ENCODE results near the gene TMA7.
A peak's percentile ranks its signal among the peaks of the same experiment; 100 is the strongest.
"Not testable (repeated sequence)": the region's sequence is repeated elsewhere in the genome, so short reads cannot be mapped to it uniquely, and the experiment has no call there.

Gene TMA7

DNA sequence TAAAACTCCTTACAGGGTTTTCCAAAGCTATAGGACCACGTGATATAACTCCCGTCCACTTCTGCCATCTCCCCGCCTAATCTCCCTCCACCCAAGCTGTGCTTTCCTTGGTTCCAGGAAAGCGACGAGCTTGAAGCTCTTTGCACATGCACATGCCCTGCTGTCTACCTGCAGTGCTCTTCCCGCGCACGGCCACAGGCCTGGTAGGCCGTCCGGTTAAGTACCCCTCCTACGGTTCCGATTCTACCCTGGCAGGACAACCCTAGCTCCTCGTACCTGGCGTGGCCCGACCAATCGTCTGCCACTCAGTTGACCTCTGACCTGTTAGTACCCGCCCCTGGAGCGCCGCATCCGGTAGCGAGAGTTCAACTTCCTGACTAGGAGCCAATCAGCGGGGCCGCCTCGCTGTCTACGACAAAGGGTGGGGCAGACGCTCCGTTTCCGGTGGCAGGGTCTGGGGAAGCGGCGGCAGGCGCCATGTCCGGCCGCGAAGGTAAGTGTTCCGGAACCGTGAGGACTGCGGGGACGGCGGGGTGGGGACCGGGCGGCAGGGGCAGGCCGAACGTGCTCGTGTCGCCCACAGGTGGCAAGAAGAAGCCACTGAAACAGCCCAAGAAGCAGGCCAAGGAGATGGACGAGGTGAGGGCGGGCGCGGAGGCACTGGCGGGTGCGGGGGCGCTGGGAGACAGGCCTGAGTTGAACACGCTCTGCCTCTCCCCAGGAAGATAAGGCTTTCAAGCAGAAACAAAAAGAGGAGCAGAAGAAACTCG, at the start of gene TMA7, which contains the start of gene CCDC51:
Gene TMA7 (plus strand): TSS at position 438 of the 770 bp plus-strand sequence. CDS start 40 bp downstream, at position 478.
Gene CCDC51 (minus strand): TSS at position 300 of the 770 bp plus-strand sequence. CDS start 4,991 bp downstream, outside the sequence.
- peak; percentile 94 for DNase-seq

DNA sequence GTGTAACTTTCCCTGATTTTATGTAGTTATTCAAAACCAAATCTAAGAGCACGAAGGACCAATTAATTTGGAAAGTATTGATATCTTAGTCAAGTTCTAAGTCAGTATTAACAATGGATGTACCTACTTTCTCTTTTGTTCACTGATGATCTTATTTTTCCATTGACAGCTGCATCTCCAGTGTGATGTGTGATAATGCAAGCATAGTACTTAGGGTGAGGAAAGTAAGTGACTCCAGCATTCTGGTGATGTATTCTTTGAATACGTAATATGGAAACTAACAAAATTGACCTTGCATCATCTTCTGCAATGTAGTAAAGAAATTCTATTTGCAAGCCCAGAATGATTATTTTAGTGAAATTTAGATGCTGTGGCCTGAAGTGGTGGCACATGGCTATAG, 45.7 kb upstream of the TMA7 start:
- no peak for DNase-seq

DNA sequence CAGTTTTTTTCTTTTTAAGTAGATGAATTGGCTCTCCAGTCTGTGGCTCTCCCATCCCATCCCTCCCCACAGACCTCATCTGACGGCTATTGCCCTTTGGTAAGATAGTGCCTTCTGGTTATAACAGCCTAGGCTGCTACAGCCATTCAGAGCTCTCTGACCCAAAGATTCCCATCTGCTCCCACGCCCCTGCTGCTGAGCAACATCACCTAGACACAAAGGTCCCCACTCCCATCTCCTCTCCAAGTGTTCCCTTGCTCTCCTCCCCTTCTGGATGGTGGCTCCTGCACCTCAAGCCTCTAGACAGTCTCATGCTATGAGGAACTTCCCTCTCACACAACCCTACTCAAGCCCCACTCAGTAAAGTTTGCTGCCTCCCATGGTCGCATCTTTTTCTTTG, 44.3 kb upstream of the TMA7 start:
- DNase-seq: no peak

DNA sequence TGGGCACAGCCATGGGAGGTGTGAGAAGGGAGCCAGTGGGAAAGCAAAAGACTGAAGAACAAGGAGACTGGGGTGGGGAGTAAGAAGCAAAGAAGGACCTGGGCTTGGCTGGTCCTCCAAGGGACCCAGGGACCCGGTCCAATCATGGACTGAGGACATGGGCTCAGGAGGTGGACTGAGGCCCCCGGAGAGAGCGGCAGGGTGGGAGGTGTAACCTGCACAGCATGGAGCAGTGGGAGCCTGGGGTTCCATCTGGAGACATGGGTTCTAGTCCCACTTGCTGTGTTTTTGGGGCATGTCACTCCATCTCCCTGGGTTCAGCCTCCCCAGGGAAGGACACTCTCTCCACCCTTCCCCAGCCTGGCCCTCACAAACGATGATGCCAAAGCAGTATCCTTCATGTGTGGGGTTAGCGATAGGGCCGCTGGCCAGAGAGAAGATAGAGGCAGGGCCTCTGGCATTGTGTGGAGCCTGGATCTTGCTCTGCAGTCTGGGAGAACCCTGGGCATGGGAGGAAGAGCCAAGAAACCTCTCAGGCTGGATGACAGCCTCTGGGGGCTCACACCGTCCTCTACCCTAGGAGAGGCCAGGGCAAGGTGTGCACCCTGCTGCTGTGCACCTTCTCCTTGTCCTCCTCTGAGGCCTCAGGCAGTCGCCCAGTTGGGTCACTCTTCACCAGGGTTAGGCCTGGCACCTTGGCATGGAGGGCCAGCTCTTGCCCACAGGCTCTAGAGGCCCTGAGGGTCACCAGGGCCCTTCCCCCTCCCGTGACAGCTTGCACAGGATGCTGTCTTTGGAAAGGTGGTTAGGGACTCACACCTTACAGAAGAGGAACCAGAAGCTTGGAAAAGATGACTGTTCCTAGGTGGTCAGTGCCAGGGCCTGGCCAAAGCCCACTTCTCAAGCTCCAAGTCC, 42.0 kb upstream of the TMA7 start:
- DNase-seq: no peak

DNA sequence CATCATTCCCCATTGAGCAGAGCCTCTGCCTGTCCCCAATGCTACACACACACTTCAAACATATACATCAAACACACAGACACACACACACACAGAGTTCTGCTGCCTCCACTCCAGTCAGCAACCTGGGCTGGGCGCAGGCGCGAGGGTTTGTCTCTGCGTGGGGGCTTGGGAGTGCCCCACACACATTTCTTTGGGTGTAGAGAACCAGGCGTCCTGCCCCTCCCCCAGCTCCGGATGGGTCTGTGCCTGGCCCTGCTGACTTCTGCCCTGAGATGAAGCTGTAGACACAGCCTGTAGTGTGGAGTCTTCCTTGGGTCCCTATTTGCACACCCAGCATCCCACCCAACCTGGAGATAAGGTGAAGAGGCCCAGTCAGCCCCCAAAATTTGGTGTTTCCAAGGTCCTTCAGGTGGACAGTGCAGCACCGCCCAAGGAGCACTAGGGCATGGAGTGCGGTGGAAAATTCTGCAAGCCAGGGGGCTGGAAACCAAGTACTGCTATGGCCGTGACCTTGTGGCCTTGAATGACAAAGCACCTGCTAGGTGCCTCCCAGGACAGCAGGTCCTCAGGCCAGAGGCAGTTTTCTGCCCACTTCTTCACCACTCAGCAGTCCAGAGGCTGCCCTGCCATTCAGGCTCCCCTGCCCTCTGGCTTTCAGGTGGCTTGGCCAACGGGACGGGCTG, 41.2 kb upstream of the TMA7 start:
- DNase-seq: no peak

DNA sequence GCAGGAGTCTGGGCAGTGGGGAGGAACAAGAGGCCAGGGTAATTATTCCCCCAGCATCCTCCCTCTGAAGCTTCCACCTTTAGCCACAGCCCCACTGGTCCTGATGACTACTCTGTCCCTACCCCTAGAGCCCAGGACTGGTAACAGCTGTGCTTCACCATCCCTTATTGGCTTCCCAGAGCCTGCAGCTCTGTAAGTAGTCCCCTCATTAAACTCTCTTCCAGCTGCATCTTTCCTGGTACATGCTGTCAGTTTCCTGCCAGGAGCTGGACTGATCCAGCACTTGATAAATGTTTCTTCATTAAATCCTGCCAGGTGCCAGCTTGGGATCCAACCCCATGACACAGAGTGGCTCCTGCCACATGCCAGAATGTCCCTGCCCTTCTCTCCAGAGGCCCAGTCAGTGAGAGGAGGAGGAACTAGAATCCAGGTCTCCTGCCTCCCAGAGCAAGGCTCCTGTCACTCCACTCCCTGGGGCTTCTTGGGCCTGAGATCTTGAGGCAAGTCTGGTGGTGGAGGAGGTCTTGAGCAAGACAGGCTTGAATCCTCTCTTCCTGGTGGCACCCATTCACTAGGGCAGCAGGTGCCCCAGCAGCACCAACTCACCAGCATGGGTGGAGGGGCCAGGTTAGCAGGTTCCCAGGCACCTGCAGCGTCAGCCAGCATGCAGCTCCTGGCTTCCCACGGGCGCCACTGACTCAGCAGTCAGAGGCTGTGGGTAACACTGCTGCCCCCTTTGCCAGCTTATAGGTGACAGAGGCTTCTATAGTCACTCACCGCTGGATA, 40.5 kb upstream of the TMA7 start:
- no peak for DNase-seq

DNA sequence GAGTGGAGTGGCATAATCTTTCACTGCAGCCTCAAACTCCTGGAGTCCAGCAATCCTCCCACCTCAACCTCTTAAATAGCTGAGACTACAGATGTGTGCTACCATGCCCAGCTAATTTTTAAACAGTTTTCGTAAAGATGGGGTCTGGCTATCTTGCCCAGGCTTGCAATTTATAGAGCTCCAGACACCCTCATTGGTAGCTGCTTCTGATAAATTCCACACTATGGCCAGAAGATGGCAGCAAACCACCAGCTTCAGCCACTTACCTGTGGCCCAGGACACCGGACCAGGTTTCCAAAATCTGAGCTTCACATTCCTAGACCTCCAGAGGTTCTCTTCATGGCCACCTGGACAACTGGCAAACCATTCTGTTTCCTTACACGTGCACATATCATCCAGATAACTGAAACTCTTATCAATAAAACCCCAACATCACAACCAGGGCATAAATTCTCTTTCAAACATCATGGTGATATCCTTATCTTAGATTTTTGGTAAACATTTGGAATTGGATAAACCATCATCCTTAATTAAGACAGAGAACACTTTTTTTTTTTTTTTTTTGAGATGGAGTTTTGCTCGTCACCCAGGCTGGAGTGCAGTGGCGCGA, 39.1 kb upstream of the TMA7 start:
- DNase-seq: peak; percentile 39

DNA sequence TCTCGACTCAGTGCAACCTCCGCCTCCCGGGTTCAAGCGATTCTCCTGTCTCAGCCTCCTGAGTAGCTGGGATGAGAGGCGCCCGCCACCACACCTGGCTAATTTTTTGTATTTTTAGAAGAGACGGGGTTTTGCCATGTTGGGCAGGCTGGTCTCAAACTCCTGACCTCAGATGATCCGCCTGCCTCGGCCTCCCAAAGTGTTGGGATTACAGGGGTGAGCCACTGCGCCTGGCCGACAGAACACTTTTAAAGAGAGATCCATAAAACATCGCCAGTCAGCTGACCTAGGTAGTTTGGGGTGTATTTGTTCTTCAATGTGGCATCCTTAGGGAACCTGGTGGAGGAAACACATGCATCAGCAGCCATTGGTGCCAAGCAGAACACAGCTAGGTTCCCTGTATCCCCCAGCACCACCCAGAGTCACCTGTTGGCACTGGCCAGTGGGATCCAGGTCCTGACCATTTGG, 38.6 kb upstream of the TMA7 start:
- not testable (repeated sequence) for DNase-seq

DNA sequence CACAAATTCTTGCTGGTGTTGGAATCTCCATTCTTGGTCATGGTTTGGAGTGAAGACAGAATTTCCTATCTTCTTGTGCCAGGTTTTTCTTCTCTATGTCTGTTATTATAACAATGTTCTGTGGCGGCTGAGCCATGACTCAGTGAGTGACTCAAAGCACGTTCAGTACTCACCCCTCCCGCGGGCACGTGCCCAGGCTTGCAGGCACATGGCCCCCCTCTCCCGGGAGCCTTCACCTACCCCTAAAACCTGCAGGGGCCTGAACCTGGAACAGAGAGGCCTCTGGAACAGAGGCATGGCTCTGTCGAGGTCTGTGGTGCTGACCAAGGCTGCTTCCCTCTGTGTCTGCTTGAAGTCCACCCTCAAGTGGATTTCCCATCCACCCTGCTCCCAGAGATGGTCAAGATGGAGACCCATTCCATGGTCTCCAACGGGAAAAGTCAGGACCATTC, 37.8 kb upstream of the TMA7 start:
- no peak for DNase-seq

DNA sequence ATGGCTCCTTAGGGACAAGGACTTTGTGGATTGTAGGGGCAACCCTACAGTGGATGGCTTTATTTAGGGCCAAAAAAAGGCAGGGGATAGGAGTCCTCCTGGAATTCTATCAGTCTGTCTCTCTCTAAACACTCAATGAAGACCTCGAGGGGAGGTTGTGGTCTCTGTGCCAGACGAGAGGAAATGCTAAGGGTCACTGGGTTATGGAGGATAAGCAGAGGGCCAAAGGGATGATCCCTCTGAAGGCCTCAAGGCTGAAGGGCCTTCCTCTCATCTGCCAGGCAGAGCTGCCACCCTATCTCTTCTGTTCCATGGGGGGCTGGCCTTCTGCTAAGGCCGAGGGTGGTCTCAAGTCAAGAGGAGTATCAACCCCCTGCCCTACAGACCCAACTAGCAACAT, 37.1 kb upstream of the TMA7 start:
- no peak for DNase-seq

DNA sequence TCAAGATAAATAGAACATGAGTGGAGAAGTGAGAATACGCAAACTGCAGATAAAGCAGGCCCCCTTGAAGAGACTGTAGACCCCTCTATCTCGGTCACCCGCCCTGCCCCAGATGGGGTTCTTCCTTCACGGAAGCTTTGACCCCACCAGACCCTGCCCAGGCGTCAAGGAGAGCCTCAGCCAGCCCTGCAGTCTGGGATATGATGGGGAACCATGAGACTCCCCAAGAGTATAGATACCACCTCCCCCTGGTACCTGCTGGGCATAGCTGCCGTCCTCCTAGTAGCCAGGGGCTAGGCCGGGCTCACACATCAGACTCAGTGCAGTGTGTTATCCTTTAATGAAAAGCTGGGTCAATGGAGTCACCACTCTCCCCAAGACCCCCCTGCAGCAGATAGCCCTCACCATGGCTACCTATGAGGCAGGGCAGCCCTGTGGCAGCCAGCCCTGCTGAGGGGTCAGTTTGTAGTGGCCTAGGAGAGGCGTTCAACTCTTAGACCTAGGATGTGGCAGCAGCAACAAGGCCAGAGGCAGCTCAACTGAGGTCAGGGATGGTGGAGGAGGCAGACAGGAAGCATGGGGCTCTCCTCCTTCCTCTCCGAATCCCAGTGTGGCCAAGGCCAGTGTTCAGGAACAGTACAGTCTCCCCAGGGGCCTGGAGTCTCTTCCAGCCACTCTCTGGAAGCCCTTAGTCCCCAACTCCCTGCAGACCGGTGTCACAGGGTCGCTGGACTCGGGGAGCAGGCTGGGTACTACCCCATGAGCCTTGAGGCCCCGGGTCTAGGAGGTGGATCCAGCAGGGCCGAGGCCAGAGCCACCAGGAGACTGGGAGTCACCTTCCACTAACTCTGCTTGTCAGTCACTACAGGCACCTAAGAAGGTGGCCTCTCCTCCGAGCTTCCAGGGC, 36.3 kb upstream of the TMA7 start:
- no peak for DNase-seq

DNA sequence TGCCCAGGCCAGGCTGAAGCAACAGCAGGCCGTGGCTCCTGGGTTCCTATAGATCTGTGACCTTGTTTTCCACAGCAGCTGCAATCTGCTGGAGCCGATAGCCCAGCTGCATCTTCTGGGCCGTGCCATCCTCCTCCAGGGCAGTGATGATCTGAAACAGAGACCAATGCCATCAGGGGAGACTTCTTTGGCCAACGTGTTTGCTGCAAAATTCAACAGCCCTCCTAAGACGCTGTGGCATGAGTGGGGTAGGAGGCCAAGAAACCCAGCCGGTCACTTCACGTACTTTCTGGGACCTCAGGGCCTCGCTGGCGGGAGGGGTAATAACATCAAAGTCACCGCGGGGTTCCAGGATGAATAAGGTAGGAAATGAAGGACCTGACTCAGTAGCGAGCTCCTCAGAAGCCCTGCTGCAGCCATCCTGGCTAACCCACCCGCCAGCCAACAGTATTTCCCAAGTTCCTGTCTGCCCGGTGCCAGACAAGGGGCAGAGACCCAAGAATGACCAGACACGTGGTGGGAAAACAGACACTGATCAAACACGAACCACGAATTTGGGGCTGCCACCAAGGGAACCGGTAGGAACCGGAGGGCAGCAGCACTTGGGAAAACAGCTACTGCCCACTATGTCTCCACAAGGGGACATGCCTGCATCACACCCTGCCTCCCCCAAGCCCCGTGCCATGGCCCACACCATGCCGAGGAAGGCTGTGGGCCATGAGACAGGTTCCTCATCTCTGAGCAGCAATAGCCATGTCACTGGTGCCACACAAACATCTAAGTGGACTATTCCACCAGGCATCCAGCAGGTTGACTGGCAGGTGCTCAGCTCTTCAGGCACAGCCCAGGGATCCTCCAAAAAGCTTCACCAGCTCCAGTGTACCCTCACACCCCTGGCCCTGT, 35.4 kb upstream of the TMA7 start:
- DNase-seq: no peak

DNA sequence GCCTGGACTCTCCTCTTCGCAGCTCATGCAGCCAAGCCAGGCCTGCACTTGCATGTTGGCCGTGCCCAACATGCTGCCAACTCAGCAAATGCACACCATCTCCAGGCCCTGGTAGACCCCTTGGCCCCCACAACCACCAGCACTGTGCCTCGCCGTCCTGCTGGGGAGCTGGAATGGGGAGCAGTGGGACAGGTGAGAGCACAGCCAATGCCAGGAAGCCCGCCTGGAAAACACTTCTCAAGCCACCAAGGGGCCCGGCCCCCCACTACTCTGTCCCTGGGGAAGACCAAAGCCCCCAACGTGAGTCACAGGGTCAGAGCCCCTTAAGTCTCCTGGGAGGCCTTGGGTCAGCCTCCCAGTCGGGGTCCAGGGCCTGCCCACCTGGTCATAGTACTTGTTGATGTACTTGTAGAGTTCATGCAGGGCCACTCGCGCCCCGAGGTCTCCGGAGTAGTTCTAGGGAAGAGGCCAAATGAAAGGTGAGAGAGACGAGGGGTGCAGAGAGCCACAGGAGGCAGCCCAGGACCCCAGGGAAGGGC, 34.6 kb upstream of the TMA7 start:
- no peak for DNase-seq

DNA sequence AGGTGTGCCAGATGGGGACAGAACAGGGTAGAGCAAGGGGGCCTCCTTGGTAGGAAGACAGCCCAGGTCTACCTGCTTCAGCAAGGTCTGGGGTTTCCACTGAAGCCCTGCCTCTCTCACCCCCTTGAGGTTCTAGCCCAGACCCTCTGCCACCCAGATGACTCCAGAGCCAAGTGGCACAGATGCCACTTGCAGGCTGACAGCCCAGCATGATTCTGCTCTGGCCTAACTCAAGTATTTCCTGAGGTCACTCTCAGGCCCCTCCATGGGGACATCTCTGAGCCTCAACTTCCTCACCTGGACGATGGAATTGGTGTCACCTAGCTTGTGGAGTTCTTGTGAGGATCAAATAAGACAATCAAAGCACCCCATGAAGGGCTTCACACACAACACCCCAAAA, 34.1 kb upstream of the TMA7 start:
- DNase-seq: no peak

DNA sequence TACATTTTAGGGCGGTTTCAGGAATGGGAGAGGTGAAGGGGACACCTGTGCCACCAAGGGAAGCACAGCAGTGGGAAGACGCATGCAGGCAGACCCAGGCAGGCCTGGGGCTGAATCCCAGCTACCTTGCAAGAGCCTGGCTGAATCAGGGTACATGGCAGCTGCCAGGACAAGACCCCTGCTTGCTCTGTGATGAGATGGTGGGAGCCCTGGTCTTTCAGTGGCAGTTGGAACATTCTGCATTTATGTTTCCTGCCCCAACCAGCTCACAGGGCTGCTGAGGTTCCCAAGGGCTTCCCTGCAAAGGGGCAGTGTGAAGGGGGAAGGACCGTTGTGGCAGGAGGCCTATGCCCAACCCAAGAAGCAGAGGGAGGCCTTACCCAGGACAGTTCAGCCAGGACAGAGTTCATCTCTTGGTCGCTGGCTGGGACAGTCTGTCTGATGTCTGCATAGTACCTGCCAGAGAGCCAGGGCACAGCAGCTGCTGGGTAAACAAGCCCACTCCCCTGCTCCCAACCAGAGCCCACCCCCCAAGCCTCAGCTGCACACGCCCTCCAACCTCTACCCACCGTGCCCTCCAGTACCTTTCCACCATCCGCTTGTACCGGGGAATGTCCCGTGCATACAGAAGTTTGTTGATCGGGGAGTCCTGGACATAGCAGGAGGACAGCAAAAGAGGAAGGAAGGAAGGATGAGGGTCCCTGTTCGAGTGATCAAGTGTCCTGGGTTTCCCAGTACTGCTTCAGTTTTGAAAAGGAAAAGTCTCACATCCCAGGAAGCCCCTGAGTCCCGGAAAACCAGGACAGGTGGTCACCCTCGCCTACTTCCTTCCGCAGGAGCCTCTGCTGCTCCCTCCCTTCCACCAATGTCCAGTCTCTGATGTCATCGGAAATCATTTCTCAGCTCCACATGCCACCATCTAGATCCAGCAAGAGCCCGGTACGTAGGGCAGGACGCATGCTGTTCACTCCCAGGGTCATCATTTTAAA, 33.3 kb upstream of the TMA7 start:
- DNase-seq: no peak

DNA sequence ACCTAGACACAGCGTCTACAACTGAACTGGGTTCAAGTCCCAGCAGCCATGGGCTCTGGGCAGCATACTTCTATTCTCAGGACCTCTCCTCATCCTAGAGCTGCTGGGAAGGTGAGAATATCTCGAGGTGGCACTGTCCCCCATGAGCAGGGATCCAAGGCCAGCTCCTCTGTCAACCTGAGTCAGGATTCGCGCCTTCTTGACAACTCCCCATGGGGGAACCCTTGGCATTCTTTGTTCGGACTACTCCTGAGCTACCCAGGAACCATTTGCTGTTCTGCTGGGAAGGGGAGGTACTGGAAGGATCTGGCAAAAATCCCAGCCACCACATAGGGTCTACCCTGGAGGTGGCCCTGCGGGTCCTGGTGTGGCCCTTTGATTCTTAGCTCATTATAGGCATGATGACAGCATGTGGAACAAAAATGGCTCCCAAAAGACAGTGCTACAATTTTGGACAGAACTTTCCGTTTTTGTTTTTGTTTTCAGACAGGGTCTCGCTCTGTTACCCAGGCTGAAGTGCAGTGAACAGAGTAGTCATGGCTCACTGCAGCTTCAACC, 32.4 kb upstream of the TMA7 start:
- no peak for DNase-seq

DNA sequence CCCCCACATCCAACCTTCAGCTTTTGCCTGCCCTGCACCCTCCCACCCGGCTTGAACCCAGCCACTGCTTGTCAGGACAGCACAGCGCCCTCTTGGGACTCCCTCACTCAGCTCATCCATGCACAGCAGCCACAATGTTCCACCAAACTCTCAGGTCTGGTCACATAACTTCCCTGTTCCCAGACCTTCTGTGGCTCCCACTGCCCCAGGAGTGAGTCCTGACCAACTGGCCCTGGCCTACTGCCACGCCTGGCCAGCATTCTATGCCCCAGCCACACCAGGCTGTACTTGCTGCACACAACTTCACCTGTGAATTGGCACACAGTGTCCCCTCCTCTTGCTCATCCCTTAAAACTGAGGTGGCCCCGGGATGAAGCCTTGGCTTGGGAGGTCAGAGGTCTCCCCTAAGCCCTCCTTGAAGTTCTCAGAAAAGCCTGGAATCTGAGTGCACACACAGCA, 31.2 kb upstream of the TMA7 start:
- DNase-seq: no peak
